B cell (primary cell): ENCODE data around the gene PIH1D1. TPM values are rescaled to one million over a fixed set of nuclear protein-coding genes. Genes with fewer than 3 reads are reported as not detected.

Experiments used
- ATAC-seq: fragments of 200-7000 bp; cut with Tn5 transposase; one replicate; pipeline ENCODE4 v1.10.0; 2021; ENCODE audit warnings: low read depth, mild to moderate bottlenecking, moderate number of reproducible peaks, moderate library complexity
- CTCF ChIA-PET: fragments of 350-600 bp; sonication (Branson Sonifier 250); formaldehyde crosslinking; loops from one replicate; lab custom pipeline; 2021; ENCODE audit warnings: antibody characterized with exemption, inconsistent platforms; lab: Charles Lee
- POLR2A ChIA-PET: fragments of 350-600 bp; sonication (Branson Sonifier 250); formaldehyde crosslinking; loops from one replicate; lab custom pipeline; 2021; ENCODE audit warnings: antibody characterized with exemption; lab: Charles Lee
- DNase-seq: peaks from one replicate; pipeline ENCODE4 v3.0.0; 2013
- H2AFZ ChIP-seq: 2 replicates; pipeline ENCODE4 v1.6.1; 2012; ENCODE audit warnings: mild to moderate bottlenecking, low read depth, low read length; ENCODE audit not compliant: insufficient read depth, poor library complexity, severe bottlenecking
- H3K27ac ChIP-seq, 2 donors: 1 replicate in 1 of 2; 2 replicates in 1 of 2; pipeline ENCODE4 v1.5.1; 2012 to 2013; ENCODE audit warnings: low read length in 2 of 2, mild to moderate bottlenecking in 2 of 2, moderate library complexity in 1 of 2
- H3K27me3 ChIP-seq, 4 experiments: fragments of 200-600 bp in 1 of 4; sonication (generic) in 1 of 4; replicated peaks in 1 of 4; 1 replicate in 2 of 4; 2 replicates in 2 of 4; pipeline versions ENCODE4 v1.6.1 to v1.7.0; 2013 to 2016; ENCODE audit warnings: low read length in 3 of 4, mild to moderate bottlenecking in 2 of 4, mixed read lengths in 1 of 4, moderate library complexity in 1 of 4; ENCODE audit not compliant: insufficient read depth in 4 of 4, control insufficient read depth in 3 of 4; ENCODE audit errors: control extremely low read depth in 1 of 4
- H3K36me3 ChIP-seq, 2 experiments: replicated peaks in 1 of 2; 1 replicate in 1 of 2; 2 replicates in 1 of 2; pipeline versions ENCODE4 v1.6.1 to v1.7.1; 2013; ENCODE audit warnings: low read length in 1 of 2; ENCODE audit not compliant: insufficient read depth in 2 of 2, control insufficient read depth in 1 of 2; ENCODE audit errors: control extremely low read depth in 1 of 2, extremely low read depth in 1 of 2
- H3K4me1 ChIP-seq, 2 donors: fragments of 200-600 bp in 1 of 2; sonication (generic) in 1 of 2; 1 replicate in 1 of 2; 2 replicates in 1 of 2; pipeline versions ENCODE4 v1.5.1 to v1.6.1; 2013 to 2017; ENCODE audit warnings: low read length in 2 of 2; ENCODE audit not compliant: control insufficient read depth in 2 of 2, insufficient read depth in 2 of 2
- H3K4me2 ChIP-seq: replicated peaks from 2 replicates; pipeline ENCODE3; 2012; ENCODE audit warnings: mild to moderate bottlenecking, low read depth, low read length; ENCODE audit not compliant: poor library complexity, severe bottlenecking
- H3K4me3 ChIP-seq, 5 experiments: fragments of 200-600 bp in 1 of 5; sonication (generic) in 1 of 5; 1 replicate in 3 of 5; 2 replicates in 2 of 5; pipeline versions ENCODE4 v1.5.1 to v1.7.0; 2011 to 2016; ENCODE audit warnings: low read length in 4 of 5, mild to moderate bottlenecking in 4 of 5, low read depth in 2 of 5, control low read depth in 1 of 5, moderate library complexity in 1 of 5; ENCODE audit not compliant: insufficient read depth in 1 of 5; ENCODE audit errors: control extremely low read depth in 1 of 5, extremely low read depth in 1 of 5
- H3K79me2 ChIP-seq: fragments of 200-600 bp; sonication (generic); one replicate; pipeline ENCODE4 v1.6.0; 2016; ENCODE audit warnings: low read length; ENCODE audit not compliant: control insufficient read depth, insufficient read depth
- H3K9ac ChIP-seq: fragments of 200-600 bp; sonication (generic); 2 replicates; pipeline ENCODE4 v1.6.1; 2017; ENCODE audit warnings: mild to moderate bottlenecking, low read length, moderate library complexity
- H3K9me3 ChIP-seq, 3 donors: one replicate each; pipeline versions ENCODE4 v1.6.1 to v1.7.1; 2013; ENCODE audit warnings: low read length in 2 of 3; ENCODE audit not compliant: control insufficient read depth in 2 of 3, insufficient read depth in 1 of 3; ENCODE audit errors: control extremely low read depth in 1 of 3
- H4K20me1 ChIP-seq: 2 replicates; pipeline ENCODE4 v1.6.0; 2012; ENCODE audit warnings: mild to moderate bottlenecking, low read length; ENCODE audit not compliant: insufficient read depth, control insufficient read depth, poor library complexity, severe bottlenecking
- H3K27ac Mint-ChIP-seq: one replicate; pipeline ENCODE4 v1.8.0; 2021; ENCODE audit warnings: mixed read lengths
- H3K27me3 Mint-ChIP-seq: one replicate; pipeline ENCODE4 v1.8.0; 2021; ENCODE audit warnings: mixed read lengths
- H3K4me1 Mint-ChIP-seq: one replicate; pipeline ENCODE4 v1.8.0; 2021; ENCODE audit warnings: mixed read lengths
- H3K4me3 Mint-ChIP-seq: one replicate; pipeline ENCODE4 v1.8.0; 2021; ENCODE audit warnings: mixed read lengths
- H3K9me3 Mint-ChIP-seq: one replicate; pipeline ENCODE4 v1.8.0; 2022; ENCODE audit warnings: mixed read lengths; ENCODE audit not compliant: insufficient read depth
- EZH2 ChIP-seq: IDR thresholded peaks from 2 replicates; pipeline ENCODE4 v1.6.1; 2012; ENCODE audit warnings: borderline replicate concordance, low read depth, mild to moderate bottlenecking, moderate library complexity, low read length; ENCODE audit not compliant: insufficient read depth, poor library complexity, severe bottlenecking
- WGBS: methylation state at CpG from one replicate; pipeline ENCODE4 v1.1.5; 2013; ENCODE audit warnings: missing lambda C conversion rate; ENCODE audit not compliant: insufficient coverage; 5-methylcytosine and 5-hydroxymethylcytosine counted together
- intact Hi-C: fragments of 100-400 bp; cut with micrococcal nuclease; formaldehyde crosslinking; loops from one replicate; pipeline ENCODE4 v1.10.0; 2022
- polyA plus RNA-seq: library from polyadenylated mRNA; depleted of rRNA; stranded (reverse); fragments of >200 nt; gene quantifications from 2 replicates; pipeline ENCODE4 v1.2.3, GENCODE V29; 2012
- total RNA-seq, 2 donors: library from RNA; stranded (reverse); fragments of 120-200 nt in 1 of 2; gene quantifications; 1 replicate in 1 of 2; 2 replicates in 1 of 2; pipeline versions ENCODE4 v1.2.3 to v1.2.4, GENCODE V29; 2013 to 2022
- TF ChIP-seq, protein P1 (sequence below): fragments of 200-600 bp; IDR thresholded peaks from one replicate; pipeline ENCODE4 v1.8.0; 2022; ENCODE audit warnings: antibody characterized with exemption, mild to moderate bottlenecking

The PIH1D1 gene
- total and polyA plus RNA-seq, 2 donors (not counting 1 experiment from before 2014, with no cell fraction given) = 158 to 184 TPM

DNA sequence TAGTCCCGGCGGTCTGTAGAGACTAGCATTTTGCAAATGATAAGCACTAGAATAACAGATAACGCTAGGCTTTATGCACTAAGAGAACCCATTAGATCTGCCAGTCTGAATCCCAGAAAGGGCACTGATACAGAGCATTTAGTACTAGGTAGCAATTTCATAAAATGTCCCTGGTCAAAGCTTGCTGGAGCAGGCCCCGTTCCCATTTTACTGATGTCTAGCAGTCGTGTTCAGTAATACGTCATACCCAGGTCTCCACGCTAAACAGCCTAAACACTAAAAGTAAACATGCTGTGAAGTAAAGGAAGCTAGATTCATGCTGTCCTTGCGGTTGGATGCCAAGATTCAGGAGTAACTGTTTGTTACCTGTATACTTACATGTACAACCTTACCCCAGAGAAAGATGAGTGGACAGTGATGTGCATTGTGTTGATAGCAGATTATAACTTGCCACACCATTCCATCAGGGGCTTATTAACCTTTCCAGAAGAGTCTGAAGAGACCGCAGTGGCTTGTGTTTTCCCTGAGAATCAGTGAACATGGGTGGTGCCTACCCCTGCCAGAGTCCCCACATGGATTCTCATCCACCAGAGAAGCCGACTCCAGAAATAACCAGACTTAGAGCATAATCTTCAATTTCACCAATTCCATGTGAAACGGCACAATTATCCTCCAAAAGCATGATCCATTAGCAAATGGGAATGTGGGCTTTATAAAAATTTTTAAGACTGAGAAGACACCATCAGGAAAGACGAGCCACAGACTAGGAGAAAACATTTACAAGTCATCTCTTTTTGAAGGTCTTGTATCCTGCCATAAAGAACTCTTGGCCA, 41.2 kb upstream of the PIH1D1 start:
- peaks cover 45% of the 10 kb centered on the region for H3K79me2 ChIP-seq
- H3K27me3 Mint-ChIP-seq = no peaks in the 10 kb centered on the region
- H3K27me3 ChIP-seq = no peaks in the 10 kb centered on the region
- peaks cover 13 to 50% of the 10 kb centered on the region in 2 experiments for H3K36me3 ChIP-seq
- H3K27ac ChIP-seq = peak overlapping the region; percentile 0 to 39
- CTCF ChIA-PET = interaction anchor here (1.1 kb wide), 1 partner anchor 10 kb away, joined by 4 read pairs; no protein-coding TSS in a partner anchor
- peaks cover 48% of the 10 kb centered on the region for H4K20me1 ChIP-seq
- intact Hi-C loops = no loop called here
- peaks cover 0 to 5% (median 0%) of the 10 kb centered on the region in 3 donors for H3K9me3 ChIP-seq
- peak overlapping the region; percentile 81 for H3K27ac Mint-ChIP-seq
- no peak overlapping the region for H3K9ac ChIP-seq
- H3K4me1 ChIP-seq = peaks cover 23 to 53% of the 10 kb centered on the region in 2 donors
- POLR2A ChIA-PET = interaction anchor here (0.6 kb wide), 1 partner anchor 9 kb away, joined by 4 read pairs; no protein-coding TSS in a partner anchor
- peaks cover 63% of the 10 kb centered on the region for H3K4me1 Mint-ChIP-seq
- TF ChIP-seq, protein P1, sequence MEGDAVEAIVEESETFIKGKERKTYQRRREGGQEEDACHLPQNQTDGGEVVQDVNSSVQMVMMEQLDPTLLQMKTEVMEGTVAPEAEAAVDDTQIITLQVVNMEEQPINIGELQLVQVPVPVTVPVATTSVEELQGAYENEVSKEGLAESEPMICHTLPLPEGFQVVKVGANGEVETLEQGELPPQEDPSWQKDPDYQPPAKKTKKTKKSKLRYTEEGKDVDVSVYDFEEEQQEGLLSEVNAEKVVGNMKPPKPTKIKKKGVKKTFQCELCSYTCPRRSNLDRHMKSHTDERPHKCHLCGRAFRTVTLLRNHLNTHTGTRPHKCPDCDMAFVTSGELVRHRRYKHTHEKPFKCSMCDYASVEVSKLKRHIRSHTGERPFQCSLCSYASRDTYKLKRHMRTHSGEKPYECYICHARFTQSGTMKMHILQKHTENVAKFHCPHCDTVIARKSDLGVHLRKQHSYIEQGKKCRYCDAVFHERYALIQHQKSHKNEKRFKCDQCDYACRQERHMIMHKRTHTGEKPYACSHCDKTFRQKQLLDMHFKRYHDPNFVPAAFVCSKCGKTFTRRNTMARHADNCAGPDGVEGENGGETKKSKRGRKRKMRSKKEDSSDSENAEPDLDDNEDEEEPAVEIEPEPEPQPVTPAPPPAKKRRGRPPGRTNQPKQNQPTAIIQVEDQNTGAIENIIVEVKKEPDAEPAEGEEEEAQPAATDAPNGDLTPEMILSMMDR = no peak
- no peak for TF ChIP-seq EZH2
- 97% methylated on average over 6 of the region's 12 CpGs for WGBS
- DNase-seq (peak; percentile 42), ATAC-seq (no peak)
- H3K4me2 ChIP-seq = no peak overlapping the region
- peak overlapping the region; percentile 32 for H3K4me3 Mint-ChIP-seq
- no peaks in the 10 kb centered on the region for H3K9me3 Mint-ChIP-seq
- no peak overlapping the region for H3K4me3 ChIP-seq
- no peak overlapping the region for H2AFZ ChIP-seq
